22Rv1 (cell line): ENCODE data around the gene DFFB.

Source experiments
- ZFX ChIP-seq: fragments of 450-650 bp; IDR thresholded peaks from 2 replicates; pipeline ENCODE4 v1.6.1; 2017; ENCODE audit warnings: antibody characterized with exemption, borderline replicate concordance
- TF ChIP-seq, protein P1 (sequence below): fragments of 450-650 bp; IDR thresholded peaks from 2 replicates; pipeline ENCODE4 v1.5.1; 2017; ENCODE audit warnings: mild to moderate bottlenecking

DNA sequence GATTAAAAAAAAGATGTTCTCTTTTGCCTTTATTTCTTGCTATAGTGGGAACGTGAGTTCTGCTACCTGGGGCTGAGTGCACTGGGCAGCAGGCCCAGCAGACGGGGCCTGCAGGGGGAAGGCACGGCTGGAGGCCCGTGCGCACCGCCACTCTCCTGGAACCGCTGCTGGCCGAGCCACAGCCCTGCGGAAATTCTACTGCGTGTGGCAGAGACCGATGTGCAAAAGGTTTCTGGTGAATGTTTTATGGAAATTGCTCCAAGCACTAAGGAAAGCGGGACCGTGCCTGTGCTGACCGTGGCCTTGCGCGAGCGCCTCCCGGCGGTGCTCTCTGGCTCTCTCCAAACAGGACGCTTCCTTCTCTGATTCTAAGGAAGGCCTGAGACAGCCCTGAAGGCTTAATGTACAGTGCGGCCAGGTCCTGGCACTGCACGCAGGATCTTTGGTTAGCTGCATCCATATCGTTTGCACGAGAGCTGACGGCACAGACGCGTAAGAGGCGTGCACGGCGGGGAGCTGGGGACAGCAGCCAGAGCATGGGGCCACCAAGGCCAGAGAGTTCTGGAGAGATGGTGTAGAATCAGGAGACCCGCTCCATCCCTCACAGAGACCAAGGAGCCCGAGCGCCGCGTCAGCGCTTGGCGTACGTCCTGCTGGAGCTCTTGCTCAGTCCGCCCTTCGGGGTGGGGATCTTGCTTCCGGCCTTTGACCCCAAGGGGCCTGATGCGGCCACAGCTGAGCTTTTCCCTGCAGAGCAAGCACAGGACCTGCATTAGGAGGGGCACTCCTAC is 42.3 kb upstream of the DFFB start:
- TF ChIP-seq, protein P1, sequence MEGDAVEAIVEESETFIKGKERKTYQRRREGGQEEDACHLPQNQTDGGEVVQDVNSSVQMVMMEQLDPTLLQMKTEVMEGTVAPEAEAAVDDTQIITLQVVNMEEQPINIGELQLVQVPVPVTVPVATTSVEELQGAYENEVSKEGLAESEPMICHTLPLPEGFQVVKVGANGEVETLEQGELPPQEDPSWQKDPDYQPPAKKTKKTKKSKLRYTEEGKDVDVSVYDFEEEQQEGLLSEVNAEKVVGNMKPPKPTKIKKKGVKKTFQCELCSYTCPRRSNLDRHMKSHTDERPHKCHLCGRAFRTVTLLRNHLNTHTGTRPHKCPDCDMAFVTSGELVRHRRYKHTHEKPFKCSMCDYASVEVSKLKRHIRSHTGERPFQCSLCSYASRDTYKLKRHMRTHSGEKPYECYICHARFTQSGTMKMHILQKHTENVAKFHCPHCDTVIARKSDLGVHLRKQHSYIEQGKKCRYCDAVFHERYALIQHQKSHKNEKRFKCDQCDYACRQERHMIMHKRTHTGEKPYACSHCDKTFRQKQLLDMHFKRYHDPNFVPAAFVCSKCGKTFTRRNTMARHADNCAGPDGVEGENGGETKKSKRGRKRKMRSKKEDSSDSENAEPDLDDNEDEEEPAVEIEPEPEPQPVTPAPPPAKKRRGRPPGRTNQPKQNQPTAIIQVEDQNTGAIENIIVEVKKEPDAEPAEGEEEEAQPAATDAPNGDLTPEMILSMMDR, result no peak
- no peak for TF ChIP-seq ZFX
